Jurkat, Clone E6-1 (cell line): ENCODE data around the gene ADNP. TPM values are rescaled to one million over a fixed set of nuclear protein-coding genes. Genes with fewer than 3 reads are reported as not detected.
A peak's percentile ranks its signal among the peaks of the same experiment; 100 is the strongest.
"Not testable (repeated sequence)": the region's sequence is repeated elsewhere in the genome, so short reads cannot be mapped to it uniquely, and the experiment has no call there.

Source experiments
- DNase-seq: peaks from one replicate; pipeline ENCODE4 v3.0.0-alpha.2; 2011; ENCODE audit warnings: low read depth, low spot score
- H3K4me3 ChIP-seq: 2 replicates; pipeline ENCODE4 v1.5.1; 2011; ENCODE audit warnings: mild to moderate bottlenecking, low read length, control low read depth, moderate library complexity
- polyA plus RNA-seq: library from polyadenylated mRNA; unstranded; fragments of >200 nt; gene quantifications from one replicate; pipeline ENCODE4 v1.2.1, GENCODE V29; 2012; ENCODE audit warnings: missing spikeins; ENCODE audit not compliant: insufficient read length, insufficient read depth

ADNP gene
- polyA plus RNA-seq = 51.8 TPM

DNA sequence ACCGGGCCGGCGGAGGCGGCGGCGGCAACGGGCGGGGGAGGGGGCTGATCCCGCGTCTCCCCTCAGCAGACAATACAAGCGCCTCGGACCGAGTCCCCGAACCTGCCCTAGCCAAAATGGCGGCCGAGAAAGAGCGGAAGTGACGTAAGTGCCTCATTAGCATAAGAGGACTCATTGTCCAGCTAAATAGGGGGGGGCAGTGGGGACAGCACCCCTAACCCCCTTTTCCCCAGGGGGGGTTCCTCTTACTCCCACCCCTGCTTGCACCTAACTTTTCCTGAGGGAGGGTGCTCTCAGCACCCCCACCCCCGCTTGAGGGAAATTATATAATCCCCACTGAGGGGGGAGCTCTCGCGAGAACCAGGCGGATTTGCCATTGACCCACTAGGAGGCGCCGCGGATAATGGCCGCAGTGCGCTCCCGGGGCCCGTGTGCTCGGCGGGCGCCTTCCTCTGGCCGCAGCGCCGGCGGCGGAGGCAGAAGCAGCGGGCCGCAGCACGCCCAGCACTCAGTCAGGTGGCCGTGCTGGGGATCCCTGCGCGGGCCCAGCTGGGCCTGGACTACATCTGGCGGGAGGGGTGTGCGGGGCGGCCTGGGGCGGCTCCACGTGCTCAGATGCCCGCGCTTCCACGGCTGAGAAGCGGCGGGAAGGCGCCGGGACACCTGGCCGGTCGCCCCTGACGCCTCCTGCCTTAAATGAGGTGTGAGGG lies at the start of gene ADNP:
Gene ADNP, minus strand, starts transcription at position 132 of the 710 bp plus-strand sequence. CDS start 27,441 bp downstream, outside the sequence.
- H3K4me3 ChIP-seq = peak within 1 kb of the TSS; percentile 93
- peak; percentile 68 for DNase-seq

DNA sequence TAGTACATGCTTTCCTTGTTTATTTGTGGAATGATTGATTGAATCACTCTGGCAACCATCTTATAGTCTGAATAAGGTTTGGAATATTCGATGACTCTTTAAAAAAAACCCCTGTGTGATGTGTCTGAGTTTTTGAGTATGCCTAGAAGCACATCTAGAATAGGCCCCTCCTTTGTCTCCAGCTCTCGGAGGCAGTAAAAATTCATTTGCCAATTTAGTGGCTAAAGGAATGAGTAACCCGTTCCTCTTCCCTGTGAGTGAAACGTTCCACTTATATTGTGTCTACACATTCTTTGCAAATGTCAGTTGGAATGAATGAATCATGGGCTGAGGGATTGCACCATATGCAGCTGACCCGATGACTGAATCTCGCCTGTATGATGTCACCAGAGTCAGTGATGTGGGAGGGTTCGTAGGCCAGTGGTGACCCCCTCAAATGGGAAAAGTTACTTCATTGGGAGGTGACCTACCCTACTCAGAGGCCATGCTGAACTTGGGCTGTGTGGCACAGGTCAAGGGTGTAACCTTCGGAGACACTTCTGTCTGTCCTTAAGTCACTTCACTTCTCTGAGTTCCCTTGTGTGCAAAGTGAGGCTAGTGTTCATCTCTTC lies 48.9 kb upstream of the ADNP start:
- H3K4me3 ChIP-seq = no peak overlapping the region
- DNase-seq = no peak

DNA sequence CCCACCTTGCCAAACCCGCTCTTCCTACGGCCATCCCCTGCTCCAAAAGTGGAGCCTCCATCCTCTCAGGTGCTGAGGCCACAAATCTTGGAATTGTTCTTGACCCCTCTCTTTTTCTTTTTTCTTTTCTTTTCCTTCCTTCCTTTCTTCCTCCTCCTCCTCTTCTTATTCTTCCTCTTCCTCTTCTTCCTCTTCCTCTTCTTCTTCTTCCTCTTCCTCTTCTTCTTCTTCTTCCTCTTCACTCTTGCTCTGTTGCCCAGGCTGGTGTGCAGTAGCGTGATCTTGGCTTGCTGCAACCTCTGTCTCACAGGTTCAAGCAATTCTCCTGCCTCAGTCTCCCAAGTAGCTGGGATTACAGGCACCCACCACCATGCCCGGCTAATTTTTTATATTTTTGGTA lies 47.3 kb upstream of the ADNP start:
- DNase-seq, H3K4me3 ChIP-seq: not testable (repeated sequence)

DNA sequence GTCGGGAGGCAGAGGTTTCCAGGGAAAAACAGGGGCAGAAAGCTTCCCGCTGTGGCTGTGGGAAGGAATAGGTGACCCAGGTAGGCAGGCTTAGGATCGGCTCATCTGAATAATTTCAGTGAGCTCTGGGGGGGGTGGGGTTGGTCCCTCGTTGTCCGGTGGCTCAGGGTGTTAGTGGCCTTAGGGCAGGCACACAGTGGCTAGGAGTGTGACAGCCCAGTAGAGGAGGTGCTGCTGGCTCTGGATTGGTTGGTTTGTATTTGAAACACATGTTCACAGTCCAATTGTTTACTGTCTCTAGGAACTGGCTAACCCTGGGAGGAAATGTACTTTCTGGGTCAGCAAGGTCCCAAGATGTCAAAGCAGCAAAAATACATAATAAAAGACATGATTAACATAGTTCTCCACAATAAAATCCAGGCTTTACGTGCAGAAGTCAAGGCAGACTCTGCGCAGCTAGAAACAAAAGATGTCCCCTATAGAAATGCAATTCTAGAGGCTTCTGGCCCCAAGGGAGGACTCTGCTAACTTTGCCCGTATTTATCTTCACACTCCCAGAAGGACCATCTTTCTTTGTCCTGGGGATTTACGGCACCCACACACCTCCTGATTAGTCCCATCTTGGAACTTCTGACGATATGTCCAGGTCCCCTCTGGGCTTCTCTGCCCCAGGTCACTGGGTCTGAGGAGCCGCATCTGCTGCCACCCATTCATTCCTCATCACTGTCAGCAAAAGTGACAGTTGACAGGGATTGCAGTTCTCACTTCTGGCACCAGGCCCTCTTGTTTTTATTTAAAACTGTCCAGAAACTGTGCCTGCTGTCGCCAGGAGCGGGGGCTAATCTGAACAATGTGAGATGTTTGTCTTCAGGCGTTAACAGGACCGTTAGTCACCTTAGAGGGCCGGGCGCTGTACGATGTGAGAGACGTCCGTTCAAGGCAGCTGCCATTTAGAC lies 46.1 kb upstream of the ADNP start:
- DNase-seq = no peak
- H3K4me3 ChIP-seq = no peak overlapping the region

DNA sequence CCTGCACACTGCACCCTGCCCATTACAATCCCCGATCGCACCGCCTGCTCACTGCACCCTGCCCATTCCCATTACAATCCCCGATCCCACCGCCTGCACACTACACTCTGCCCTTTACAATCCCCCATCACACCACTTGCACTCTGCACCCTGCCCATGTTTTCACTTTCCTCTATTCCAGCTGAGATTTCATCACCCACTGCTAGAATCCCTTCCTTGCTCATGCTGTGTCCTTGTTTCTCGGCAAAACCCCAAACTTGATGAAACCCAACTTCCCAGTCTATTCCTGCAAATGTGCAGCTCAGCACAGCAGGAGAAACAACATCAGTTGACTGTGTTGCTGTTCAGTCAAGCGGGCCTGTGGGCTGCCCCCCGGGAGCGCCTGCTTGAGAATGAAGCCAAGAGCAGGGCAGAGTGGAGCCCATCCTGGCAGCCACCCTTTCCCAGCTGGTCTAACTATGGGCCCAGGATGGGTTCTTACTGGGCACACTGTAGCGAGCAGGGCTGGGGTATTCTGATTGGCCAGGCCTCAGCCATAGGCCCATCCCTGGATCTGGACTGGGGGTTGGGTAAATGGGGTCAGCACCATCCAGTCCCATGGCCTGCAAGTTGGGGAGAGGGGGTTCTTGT lies 44.6 kb upstream of the ADNP start:
- no peak for DNase-seq
- no peak overlapping the region for H3K4me3 ChIP-seq

DNA sequence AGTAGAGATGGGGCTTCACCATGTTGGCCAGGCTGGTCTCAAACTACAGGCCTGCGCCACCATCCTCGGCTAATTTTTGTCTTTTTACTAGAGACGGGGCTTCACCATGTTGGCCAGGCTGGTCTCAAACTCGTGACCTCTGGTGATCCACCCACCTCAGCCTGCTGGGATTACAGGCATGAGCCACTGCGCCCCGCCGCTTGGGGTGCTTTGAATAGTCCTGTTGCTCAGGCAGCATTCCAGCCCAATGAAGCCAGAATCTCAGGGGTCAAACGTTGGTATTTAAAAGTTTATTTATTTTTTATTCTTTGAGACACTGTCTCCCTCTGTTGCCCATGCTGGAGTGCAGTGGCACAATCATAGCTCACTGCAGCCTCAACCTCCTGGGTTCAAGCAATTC lies 38.7 kb upstream of the ADNP start:
- H3K4me3 ChIP-seq = no peak overlapping the region
- DNase-seq = no peak

DNA sequence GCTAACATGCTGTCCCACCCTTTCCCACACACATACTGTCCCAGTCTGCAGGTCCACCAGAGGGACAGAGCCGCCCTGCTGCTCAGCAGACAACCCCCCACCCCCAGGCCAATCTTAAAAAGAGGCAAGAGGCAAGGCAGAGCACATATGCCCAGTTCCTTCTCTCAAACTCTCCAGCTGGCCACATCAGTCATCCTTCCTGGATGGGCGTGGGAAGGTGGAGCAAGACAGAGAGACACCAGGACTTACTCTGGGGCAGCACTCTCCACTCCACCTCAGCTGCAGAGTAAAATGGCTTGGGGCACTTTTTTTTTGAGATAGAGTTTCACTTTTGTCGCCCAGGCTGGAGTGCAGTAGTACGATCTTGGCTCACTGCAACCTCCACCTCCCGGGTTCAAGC lies 38.2 kb upstream of the ADNP start:
- no peak for DNase-seq
- H3K4me3 ChIP-seq = no peak overlapping the region

DNA sequence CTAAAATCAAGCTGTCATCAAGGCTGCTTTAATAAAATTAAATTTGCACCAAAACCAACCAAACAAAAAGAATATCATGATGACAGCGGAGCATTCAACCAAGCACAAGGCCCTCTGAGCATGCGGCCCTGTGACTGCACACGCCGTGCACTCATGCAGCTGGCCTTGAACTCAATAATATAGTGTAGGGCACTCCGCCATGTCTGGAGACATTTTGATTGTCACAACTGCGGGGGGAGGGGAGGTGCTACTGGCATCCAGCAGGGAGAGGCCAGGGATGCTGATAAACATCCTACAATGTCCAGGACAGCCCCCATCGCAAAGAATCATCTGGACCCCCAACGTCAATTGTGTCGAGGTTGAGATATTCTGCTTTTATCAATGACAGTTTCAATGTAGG lies 37.1 kb upstream of the ADNP start:
- H3K4me3 ChIP-seq = no peak overlapping the region
- DNase-seq = no peak

DNA sequence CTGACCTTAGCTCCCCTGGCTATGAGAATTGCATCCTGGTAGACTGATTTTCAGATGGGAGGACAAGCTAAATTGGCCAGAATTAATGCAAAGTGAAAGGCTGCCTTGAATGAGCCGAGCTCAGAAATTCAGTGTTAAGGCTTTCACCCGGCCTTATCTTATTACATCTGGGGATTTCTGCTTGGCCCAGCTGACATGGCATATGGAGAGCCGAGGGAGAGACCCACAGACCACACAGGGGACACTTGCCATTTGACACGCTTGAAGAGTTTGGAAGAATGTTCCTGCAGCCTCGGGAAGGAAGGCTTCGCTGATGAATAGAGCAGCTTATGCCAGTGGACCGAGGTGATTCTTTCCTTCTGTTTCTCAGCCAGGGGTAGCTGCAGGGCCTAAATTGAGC lies 36.3 kb upstream of the ADNP start:
- no peak for DNase-seq
- H3K4me3 ChIP-seq = no peak overlapping the region

DNA sequence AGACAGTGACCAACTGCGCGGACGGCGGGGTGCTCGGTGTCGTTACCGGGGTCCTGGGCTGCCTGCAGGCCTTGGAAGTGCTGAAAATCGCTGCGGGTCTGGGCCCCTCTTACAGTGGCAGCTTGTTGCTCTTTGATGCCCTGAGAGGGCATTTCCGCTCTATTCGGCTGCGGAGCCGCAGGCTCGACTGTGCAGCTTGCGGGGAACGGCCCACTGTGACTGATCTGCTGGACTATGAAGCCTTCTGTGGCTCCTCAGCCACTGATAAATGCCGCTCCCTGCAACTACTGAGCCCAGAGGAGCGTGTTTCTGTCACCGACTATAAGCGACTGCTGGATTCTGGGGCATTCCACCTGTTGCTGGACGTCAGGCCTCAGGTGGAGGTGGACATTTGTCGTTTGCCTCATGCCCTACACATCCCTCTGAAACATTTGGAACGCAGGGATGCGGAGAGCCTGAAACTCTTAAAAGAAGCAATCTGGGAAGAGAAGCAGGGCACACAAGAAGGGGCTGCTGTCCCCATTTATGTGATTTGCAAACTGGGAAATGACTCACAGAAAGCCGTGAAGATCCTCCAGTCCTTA lies 28.4 kb upstream of the ADNP start:
- peak overlapping the region; percentile 98 for H3K4me3 ChIP-seq
- no peak for DNase-seq

DNA sequence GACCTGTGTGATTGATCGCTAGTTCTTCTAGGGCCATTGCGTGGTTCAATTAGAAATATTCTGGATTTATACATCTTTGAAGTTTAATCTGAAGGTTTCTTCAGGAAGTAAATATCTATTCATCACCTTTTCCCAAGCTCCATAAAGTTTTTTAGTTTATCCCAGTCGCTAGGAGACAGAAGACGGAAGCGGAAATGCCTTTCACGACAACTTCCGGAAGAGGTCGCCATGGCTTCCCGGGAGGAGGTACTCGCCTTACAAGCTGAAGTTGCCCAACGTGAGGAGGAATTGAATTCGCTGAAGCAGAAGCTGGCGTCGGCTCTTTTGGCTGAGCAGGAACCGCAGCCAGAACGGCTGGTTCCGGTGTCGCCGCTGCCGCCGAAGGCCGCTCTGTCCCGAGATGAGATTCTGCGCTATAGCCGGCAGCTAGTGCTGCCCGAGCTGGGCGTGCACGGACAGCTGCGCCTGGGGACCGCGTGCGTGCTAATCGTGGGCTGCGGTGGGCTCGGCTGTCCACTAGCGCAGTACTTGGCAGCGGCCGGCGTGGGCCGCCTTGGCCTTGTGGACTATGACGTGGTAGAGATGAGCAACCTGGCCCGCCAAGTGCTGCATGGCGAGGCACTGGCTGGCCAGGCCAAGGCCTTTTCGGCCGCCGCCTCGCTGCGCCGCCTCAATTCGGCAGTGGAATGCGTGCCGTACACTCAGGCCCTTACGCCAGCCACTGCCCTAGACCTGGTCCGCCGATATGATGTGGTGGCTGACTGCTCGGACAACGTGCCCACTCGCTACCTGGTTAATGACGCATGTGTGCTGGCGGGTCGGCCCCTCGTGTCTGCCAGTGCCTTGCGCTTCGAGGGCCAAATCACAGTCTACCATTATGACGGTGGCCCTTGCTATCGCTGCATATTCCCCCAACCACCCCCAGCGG lies 27.6 kb upstream of the ADNP start, which contains the start of gene MOCS3:
Gene MOCS3, plus strand, starts transcription at position 204 of the 928 bp plus-strand sequence. Its CDS starts 25 bp downstream, at position 229.
- H3K4me3 ChIP-seq = peak within 1 kb of the TSS; percentile 98
- peak; percentile 90 for DNase-seq

DNA sequence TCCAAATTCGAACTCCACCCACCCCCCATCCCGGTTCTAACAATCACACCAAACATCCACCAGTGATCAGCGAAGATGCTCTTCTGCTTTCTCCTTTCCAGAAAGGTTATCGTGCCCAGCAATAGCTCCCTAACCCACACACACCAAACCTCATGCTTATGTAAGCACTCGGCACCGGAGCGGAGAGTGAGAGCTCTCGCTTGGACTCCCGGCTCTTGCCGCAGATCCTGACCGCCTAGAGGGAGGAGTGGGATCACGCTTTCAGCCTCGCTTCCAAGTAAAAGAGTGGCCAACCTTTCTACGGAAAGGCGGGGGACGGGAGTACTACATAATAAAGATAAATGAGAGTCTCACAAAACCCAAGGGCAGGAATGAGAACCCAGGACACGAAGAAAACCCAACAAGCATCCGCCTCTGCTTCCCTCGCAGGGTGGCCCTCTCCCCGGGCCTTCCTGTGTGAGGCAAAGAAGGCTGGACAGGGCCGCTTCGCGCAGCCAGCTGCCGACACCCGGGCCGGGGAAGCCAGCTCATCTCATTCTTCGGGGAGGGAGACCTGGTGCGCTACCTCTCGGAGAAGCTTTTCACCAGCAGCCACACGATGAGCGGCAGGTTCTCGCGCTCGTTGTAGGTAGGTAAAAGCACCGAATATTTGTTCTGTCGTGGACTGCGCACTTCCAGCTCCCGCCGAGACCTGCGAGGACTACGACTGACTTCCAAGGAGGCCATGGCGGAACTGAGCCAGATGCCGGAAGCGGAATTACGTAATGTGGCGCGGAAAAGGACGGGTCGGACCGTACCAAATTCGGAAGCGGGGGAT lies 26.8 kb upstream of the ADNP start, which contains the start of gene DPM1:
Gene DPM1, minus strand, starts transcription at position 735 of the 817 bp plus-strand sequence. Its CDS starts 9 bp downstream, at position 726.
- DNase-seq = no peak
- peak within 1 kb of the TSS; percentile 98 for H3K4me3 ChIP-seq

DNA sequence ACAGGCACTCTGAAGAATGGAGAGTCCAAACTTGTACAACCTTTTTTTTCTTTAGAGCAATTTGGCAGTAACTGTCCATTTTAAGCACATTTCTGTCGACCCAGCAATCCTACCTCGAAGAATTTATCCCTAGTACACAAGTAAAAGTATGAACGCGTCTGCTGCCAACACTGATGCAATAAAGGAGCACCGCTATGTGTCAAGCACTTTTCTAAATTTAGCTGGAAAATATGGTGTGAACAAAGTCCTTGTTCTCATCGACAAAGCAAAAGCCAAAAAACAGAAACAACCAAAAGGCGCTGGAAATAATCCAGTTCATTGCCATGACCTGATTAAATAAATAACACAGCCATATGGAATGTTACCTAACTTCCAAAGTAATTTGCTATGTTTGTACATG lies 26.0 kb upstream of the ADNP start:
- DNase-seq = no peak
- peak overlapping the region; percentile 98 for H3K4me3 ChIP-seq

DNA sequence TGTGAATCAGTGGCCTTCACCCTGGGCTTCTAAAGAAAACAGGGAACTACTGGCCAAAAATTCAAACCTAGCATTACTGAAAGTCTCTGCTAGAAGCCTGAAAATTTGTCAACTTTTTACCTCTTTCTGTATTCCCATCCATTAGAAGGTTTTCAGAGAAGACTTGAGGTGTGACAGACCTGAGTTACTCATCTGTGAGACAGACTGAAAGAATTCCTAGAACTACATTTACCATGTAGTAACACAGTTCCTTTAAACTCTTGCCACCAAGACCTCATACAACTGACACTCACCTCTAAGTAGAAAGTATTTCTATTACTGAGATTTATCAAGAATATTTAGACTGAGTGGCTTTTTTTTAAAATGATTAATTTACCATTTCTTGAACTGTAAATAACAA lies 22.6 kb upstream of the ADNP start:
- no peak for DNase-seq

DNA sequence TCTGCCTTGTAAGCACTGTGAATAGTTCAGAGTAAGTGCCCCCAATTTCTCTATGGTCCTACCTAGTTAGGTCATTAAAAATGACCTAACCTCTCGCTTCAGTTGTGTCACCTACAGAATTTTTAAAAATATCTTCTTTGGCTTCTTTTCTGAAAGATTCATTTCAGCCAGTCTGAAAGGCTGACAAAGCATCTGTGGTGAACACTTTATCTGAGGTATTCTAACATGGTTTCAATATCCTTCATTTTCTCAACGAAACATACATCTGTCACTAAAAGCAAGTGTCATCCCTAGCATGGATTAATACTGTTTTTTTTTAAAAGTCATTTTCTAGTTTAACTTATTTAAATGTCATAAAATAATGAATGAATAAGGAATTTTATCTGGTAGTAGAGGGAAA lies 22.0 kb upstream of the ADNP start:
- no peak overlapping the region for H3K4me3 ChIP-seq
- DNase-seq = no peak

More for the DNA sequence above, 22.6 kb upstream of the ADNP start:
- H3K4me3 ChIP-seq = no peak overlapping the region

DNA sequence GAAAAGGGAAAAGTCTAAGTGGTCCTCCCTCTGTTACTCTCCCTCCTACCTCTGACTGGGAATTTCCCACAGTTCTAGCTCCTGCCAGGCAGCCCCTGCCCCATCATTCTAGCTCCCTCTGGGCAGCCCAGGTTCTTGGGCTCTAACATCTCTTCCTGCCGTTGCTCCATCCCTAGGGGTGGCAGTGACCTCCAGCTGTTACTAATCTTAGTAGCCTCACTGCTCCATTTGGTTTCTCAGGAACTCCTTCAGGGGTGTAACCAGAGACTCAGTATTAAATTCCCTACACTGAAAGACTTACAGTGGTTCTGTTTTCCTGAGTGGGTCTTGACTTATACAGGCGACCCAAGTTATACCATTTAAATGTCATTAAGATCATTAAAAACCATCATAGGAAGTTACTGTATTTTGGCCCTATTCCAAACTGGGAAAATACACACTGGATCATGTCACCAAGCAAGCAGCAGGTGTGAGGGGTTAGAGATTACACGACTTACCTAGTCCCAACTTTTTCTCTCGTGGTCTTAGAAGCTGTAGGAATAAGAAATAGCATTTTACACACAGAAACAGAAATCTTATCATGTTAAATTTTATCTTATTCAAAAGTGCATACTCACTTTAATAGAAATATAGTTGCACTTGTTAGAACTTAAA lies 17.0 kb upstream of the ADNP start:
- H3K4me3 ChIP-seq = no peak overlapping the region
- no peak for DNase-seq
